GM23338 (cell line): Measurements from ENCODE around the gene SIRT7. TPM values are rescaled to one million over a fixed set of nuclear protein-coding genes. Genes with fewer than 3 reads are reported as not detected.
"Not testable (repeated sequence)": the region's sequence is repeated elsewhere in the genome, so short reads cannot be mapped to it uniquely, and the experiment has no call there.

ENCODE experiments used
- ATAC-seq: fragments of 200-7000 bp; cut with Tn5 transposase; 3 replicates; pipeline ENCODE4 v1.9.1; 2020
- DNase-seq: peaks from one replicate; pipeline ENCODE4 v3.0.0-alpha.2; 2015; ENCODE audit warnings: low spot score
- H2AFZ ChIP-seq: fragments of 200-600 bp; sonication (generic); 2 replicates; pipeline ENCODE4 v1.8.0; 2016; ENCODE audit warnings: antibody characterized with exemption, mild to moderate bottlenecking, moderate library complexity
- H3F3A ChIP-seq: fragments of 200-600 bp; sonication (generic); replicated peaks from 2 replicates; pipeline ENCODE4 v1.8.0; 2017; ENCODE audit warnings: antibody characterized with exemption, mixed run types, low read depth
- H3K27ac ChIP-seq: fragments of 200-600 bp; sonication (generic); 2 replicates; pipeline ENCODE4 v1.6.1; 2016; ENCODE audit warnings: low read depth
- H3K27me3 ChIP-seq: fragments of 200-600 bp; sonication (generic); 2 replicates; pipeline ENCODE4 v1.8.0; 2016; ENCODE audit warnings: mild to moderate bottlenecking, mixed run types, moderate library complexity; ENCODE audit not compliant: insufficient read depth
- H3K36me3 ChIP-seq: fragments of 200-600 bp; sonication (generic); 2 replicates; pipeline ENCODE4 v1.8.0; 2016; ENCODE audit warnings: mild to moderate bottlenecking; ENCODE audit not compliant: insufficient read depth
- H3K4me1 ChIP-seq: fragments of 200-600 bp; sonication (generic); 2 replicates; pipeline ENCODE4 v1.8.0; 2016; ENCODE audit warnings: mild to moderate bottlenecking, moderate library complexity; ENCODE audit not compliant: insufficient read depth
- H3K4me2 ChIP-seq: fragments of 200-600 bp; sonication (generic); 2 replicates; pipeline ENCODE4 v1.7.1; 2017; ENCODE audit warnings: mixed run types
- H3K4me3 ChIP-seq: fragments of 200-600 bp; sonication (generic); 2 replicates; pipeline ENCODE4 v1.6.1; 2016; ENCODE audit warnings: mixed run types
- H3K79me2 ChIP-seq: fragments of 200-600 bp; sonication (generic); replicated peaks from 2 replicates; pipeline ENCODE4 v1.8.0; 2017; ENCODE audit warnings: mild to moderate bottlenecking; ENCODE audit not compliant: insufficient read depth
- H3K9me2 ChIP-seq: fragments of 200-600 bp; sonication (generic); 2 replicates; pipeline ENCODE4 v1.8.0; 2017; ENCODE audit not compliant: insufficient read depth
- H4K20me1 ChIP-seq: fragments of 200-600 bp; sonication (generic); replicated peaks from 2 replicates; pipeline ENCODE4 v1.8.0; 2017; ENCODE audit warnings: mild to moderate bottlenecking; ENCODE audit not compliant: insufficient read depth
- H3K27ac Mint-ChIP-seq: 2 replicates; pipeline ENCODE4 v1.8.0; 2020; ENCODE audit warnings: inconsistent platforms, mild to moderate bottlenecking, moderate library complexity, mixed read lengths
- H3K27me3 Mint-ChIP-seq: 3 replicates; pipeline ENCODE4 v1.8.0; 2022; ENCODE audit warnings: low read depth, mild to moderate bottlenecking, moderate library complexity, mixed read lengths, inconsistent platforms; ENCODE audit not compliant: insufficient read depth, poor library complexity
- H3K36me3 Mint-ChIP-seq: 3 replicates; pipeline ENCODE4 v1.8.0; 2021; ENCODE audit warnings: low read depth, mild to moderate bottlenecking, inconsistent platforms, moderate library complexity, mixed read lengths
- H3K4me1 Mint-ChIP-seq: 3 replicates; pipeline ENCODE4 v1.8.0; 2020; ENCODE audit warnings: mild to moderate bottlenecking, inconsistent platforms, mixed read lengths
- H3K4me3 Mint-ChIP-seq: 3 replicates; pipeline ENCODE4 v1.8.0; 2021; ENCODE audit warnings: moderate library complexity, mild to moderate bottlenecking, inconsistent platforms, mixed read lengths
- H3K9me3 Mint-ChIP-seq: 3 replicates; pipeline ENCODE4 v1.8.0; 2020; ENCODE audit warnings: moderate library complexity, mild to moderate bottlenecking, inconsistent platforms, mixed read lengths
- CREB1 ChIP-seq: fragments of 250-450 bp; sonication (Bioruptor Pico); IDR thresholded peaks from 2 replicates; pipeline ENCODE4 v1.5.0; 2020; ENCODE audit warnings: low read depth, mild to moderate bottlenecking, moderate library complexity
- CTCF ChIP-seq, 2 experiments: fragments of 200-600 bp in 1 of 2; sonication (generic) in 1 of 2; conservative IDR thresholded peaks; 2 replicates each; pipeline versions ENCODE4 v1.5.1 to v1.6.1; 2016 to 2017; ENCODE audit warnings: antibody characterized with exemption in 2 of 2, low read depth in 2 of 2, mild to moderate bottlenecking in 2 of 2, moderate library complexity in 1 of 2
- EZH2 ChIP-seq: fragments of 200-600 bp; sonication (generic); IDR thresholded peaks from one replicate; pipeline ENCODE4 v1.8.0; 2017; ENCODE audit warnings: antibody characterized with exemption, mild to moderate bottlenecking, low read depth; ENCODE audit not compliant: unreplicated experiment
- EZH2phosphoT487 ChIP-seq: fragments of 200-600 bp; sonication (generic); IDR thresholded peaks from one replicate; pipeline ENCODE4 v1.8.1; 2018; ENCODE audit warnings: antibody characterized with exemption; ENCODE audit not compliant: unreplicated experiment
- POLR2AphosphoS5 ChIP-seq: IDR thresholded peaks from 2 replicates; pipeline ENCODE4 v1.6.1; 2016; ENCODE audit warnings: antibody characterized with exemption, low read depth
- ZNF114 ChIP-seq: fragments of 250-450 bp; sonication (Bioruptor Pico); IDR thresholded peaks from 2 replicates; pipeline ENCODE4 v1.5.0; 2020; ENCODE audit warnings: mild to moderate bottlenecking, moderate library complexity
- polyA plus RNA-seq: library from polyadenylated mRNA; unstranded; fragments of >200 nt; fragmentation: Nextera tagmentation; extraction: Ambion mirVana; gene quantifications from 2 replicates; pipeline ENCODE4 v1.2.1, GENCODE V29; 2016
- total RNA-seq: library from RNA; depleted of rRNA; stranded (reverse); fragments of >200 nt; shearing (Covaris generic); gene quantifications from 2 replicates; pipeline ENCODE4 v1.2.3, GENCODE V29; 2014
- TF ChIP-seq, protein P1 (sequence below): IDR thresholded peaks from one replicate; pipeline ENCODE4 v1.6.1; 2018; ENCODE audit warnings: antibody characterized with exemption; ENCODE audit not compliant: unreplicated experiment
- TF ChIP-seq, protein P2 (sequence below): IDR thresholded peaks from 2 replicates; pipeline ENCODE4 v1.6.1; 2016; ENCODE audit warnings: antibody characterized with exemption

SIRT7 gene
- total and polyA plus RNA-seq, 2 experiments from 2014 or later, result 16.3 to 20.8 TPM

DNA sequence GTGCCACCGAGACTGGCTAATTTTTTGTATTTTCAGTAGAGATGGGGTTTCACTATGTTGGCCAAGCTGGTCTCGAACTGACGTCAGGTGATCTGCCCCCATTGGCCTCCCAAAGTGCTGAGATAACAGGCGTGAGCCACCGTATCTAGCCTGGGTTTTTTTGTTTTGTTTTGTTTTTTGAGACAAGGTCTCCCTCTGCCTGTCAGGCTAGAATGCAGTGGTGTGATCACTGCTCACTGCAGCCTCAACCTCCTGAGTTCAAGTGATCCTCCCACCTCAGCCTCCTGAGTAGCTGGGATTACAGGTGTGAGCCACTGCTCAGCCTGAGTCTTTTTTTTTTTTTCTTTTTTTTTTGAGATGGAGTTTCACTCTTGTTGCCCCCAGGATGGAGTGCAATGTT is 35.5 kb upstream of the SIRT7 start:
- DNase-seq, H3K4me1 Mint-ChIP-seq, H3K36me3 Mint-ChIP-seq, H3K27ac ChIP-seq, H3K9me3 Mint-ChIP-seq, H3K4me3 Mint-ChIP-seq, H4K20me1 ChIP-seq, H3K4me3 ChIP-seq, H3K27ac Mint-ChIP-seq, ATAC-seq, H3K9me2 ChIP-seq, H3F3A ChIP-seq, H2AFZ ChIP-seq, H3K4me2 ChIP-seq, H3K4me1 ChIP-seq, H3K36me3 ChIP-seq, H3K79me2 ChIP-seq: not testable (repeated sequence)
- peaks cover 18% of the 10 kb centered on the region for H3K27me3 ChIP-seq
- peak in 1 of 2 experiments; percentile 22; a peak in 1 of 4 replicates for TF ChIP-seq CTCF (conservative IDR thresholded peaks at IDR 0.05; ENCODE audit: low read depth in 2 of 2)
- peaks cover 28% of the 10 kb centered on the region for H3K27me3 Mint-ChIP-seq

- no peaks in the 10 kb centered on the region for H3K79me2 ChIP-seq
- peaks cover 11% of the 10 kb centered on the region for H3K27me3 ChIP-seq
- TF ChIP-seq EZH2phosphoT487, result no peak
- Mint-ChIP-seq H3K27ac (no peak overlapping the region), H3K4me1 (no peaks in the 10 kb centered on the region; the same call in 2 of the 3 replicates), H3K4me3 (no peak overlapping the region), H3K36me3 (no peaks in the 10 kb centered on the region), H3K27me3 (peaks cover 22% of the 10 kb centered on the region), H3K9me3 (no peaks in the 10 kb centered on the region)
- no peak overlapping the region for H3K4me2 ChIP-seq
- no peaks in the 10 kb centered on the region for H3K4me1 ChIP-seq
- no peak for DNase-seq
- H3K27ac ChIP-seq, result no peak overlapping the region
- H2AFZ ChIP-seq, result no peak overlapping the region
- no peaks in the 10 kb centered on the region; the same call in 1 of the 2 replicates for H4K20me1 ChIP-seq
- no peak for ATAC-seq
- H3F3A ChIP-seq, result no peaks in the 10 kb centered on the region
- no peaks in the 10 kb centered on the region for H3K36me3 ChIP-seq
- no peak overlapping the region for H3K4me3 ChIP-seq
- H3K9me2 ChIP-seq, result no peaks in the 10 kb centered on the region
Measured at GRCh38 chr17:81952792-81953228, 34.8 kb upstream of the SIRT7 start.

DNA sequence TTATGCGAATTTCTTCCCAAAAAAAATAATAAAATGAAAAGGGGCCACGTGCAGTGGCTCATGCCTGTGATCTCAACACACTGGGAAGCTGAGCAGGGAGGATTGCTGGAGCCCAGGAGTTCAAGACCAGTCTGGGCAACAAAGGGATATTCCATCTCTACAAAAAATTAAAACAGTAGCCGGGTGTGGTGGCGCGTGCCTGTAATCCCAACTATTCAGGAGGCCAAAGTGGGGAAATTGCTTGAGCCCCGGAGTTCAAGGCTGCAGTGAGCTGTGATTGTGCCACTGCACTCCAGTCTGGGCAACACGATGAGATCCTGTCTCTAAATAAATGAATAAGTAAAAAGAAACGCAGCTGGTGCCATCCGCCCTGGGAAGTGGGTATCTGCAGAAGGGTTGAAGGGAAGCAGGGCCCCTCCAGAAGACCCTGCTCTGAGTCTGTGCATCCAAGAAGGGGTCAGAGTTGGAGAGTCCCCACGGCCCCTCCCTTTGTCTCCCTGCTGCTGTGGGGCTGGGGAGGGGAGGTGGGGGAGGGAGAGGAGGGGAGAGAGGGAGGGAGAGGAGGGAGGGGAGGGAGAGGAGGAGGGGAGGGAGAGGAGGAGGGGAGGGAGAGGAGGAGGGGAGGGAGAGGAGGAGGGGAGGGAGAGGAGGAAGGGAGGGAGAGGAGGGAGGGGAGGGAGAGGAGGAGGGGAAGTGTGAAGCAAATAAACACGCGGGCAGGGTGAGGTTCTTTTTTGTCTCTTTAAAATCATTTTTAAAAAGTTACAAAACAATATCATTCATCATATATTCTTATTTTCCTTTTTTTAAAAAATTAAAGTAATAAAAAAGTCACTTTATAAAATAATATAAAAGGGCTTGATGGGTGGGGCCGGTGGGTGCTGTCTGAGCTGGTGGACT is 34.1 kb upstream of the SIRT7 start:
- no peak overlapping the region for H2AFZ ChIP-seq
- H3K4me2 ChIP-seq, result no peak overlapping the region
- no peaks in the 10 kb centered on the region for H3K4me1 ChIP-seq
- no peaks in the 10 kb centered on the region for H3K79me2 ChIP-seq
- Mint-ChIP-seq H3K9me3 (no peaks in the 10 kb centered on the region; the same call in 2 of the 3 replicates), H3K4me1 (peaks cover 2% of the 10 kb centered on the region; the same call in 2 of the 3 replicates), H3K4me3 (no peak overlapping the region), H3K27ac (no peak overlapping the region), H3K36me3 (no peaks in the 10 kb centered on the region), H3K27me3 (peaks cover 14% of the 10 kb centered on the region)
- DNase-seq (no peak), ATAC-seq (no peak)
- no peak overlapping the region for H3K4me3 ChIP-seq
- H3K9me2 ChIP-seq, result no peaks in the 10 kb centered on the region
- no peak overlapping the region for H3K27ac ChIP-seq
- H3K27me3 ChIP-seq, result peaks cover 4% of the 10 kb centered on the region; the same call in 1 of the 2 replicates
- no peaks in the 10 kb centered on the region for H3F3A ChIP-seq
- H4K20me1 ChIP-seq, result no peaks in the 10 kb centered on the region; the same call in 1 of the 2 replicates
- H3K36me3 ChIP-seq, result no peaks in the 10 kb centered on the region
- TF ChIP-seq, protein P1, sequence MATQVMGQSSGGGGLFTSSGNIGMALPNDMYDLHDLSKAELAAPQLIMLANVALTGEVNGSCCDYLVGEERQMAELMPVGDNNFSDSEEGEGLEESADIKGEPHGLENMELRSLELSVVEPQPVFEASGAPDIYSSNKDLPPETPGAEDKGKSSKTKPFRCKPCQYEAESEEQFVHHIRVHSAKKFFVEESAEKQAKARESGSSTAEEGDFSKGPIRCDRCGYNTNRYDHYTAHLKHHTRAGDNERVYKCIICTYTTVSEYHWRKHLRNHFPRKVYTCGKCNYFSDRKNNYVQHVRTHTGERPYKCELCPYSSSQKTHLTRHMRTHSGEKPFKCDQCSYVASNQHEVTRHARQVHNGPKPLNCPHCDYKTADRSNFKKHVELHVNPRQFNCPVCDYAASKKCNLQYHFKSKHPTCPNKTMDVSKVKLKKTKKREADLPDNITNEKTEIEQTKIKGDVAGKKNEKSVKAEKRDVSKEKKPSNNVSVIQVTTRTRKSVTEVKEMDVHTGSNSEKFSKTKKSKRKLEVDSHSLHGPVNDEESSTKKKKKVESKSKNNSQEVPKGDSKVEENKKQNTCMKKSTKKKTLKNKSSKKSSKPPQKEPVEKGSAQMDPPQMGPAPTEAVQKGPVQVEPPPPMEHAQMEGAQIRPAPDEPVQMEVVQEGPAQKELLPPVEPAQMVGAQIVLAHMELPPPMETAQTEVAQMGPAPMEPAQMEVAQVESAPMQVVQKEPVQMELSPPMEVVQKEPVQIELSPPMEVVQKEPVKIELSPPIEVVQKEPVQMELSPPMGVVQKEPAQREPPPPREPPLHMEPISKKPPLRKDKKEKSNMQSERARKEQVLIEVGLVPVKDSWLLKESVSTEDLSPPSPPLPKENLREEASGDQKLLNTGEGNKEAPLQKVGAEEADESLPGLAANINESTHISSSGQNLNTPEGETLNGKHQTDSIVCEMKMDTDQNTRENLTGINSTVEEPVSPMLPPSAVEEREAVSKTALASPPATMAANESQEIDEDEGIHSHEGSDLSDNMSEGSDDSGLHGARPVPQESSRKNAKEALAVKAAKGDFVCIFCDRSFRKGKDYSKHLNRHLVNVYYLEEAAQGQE, result no peak
- TF ChIP-seq, protein P2, sequence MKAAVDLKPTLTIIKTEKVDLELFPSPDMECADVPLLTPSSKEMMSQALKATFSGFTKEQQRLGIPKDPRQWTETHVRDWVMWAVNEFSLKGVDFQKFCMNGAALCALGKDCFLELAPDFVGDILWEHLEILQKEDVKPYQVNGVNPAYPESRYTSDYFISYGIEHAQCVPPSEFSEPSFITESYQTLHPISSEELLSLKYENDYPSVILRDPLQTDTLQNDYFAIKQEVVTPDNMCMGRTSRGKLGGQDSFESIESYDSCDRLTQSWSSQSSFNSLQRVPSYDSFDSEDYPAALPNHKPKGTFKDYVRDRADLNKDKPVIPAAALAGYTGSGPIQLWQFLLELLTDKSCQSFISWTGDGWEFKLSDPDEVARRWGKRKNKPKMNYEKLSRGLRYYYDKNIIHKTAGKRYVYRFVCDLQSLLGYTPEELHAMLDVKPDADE, result no peak
- TF ChIP-seq EZH2 (no peak), CREB1 (CRISPR knock-in tag) (no peak), CTCF (conservative IDR thresholded peaks at IDR 0.05; ENCODE audit: low read depth in 2 of 2) (no peak), POLR2AphosphoS5 (no peak), EZH2phosphoT487 (no peak), ZNF114 (CRISPR knock-in tag) (no peak)
